Lower lobe of right lung (tissue), 2 donors: ENCODE results near the gene ADGRA1. TPM values are rescaled to one million over a fixed set of nuclear protein-coding genes. Genes with fewer than 3 reads are reported as not detected.

Source experiments
- ATAC-seq, 2 donors: fragments of 200-7000 bp; cut with Tn5 transposase; one replicate each; pipeline ENCODE4 v1.9.1; 2020 to 2022; ENCODE audit warnings: mild to moderate bottlenecking in 2 of 2, moderate library complexity in 2 of 2
- DNase-seq: peaks from one replicate; pipeline ENCODE4 v3.0.0-alpha.2; 2020
- H3K27ac ChIP-seq: fragments of 200-600 bp; one replicate; pipeline ENCODE4 v1.8.0; 2022
- H3K27me3 ChIP-seq: fragments of 200-600 bp; one replicate; pipeline ENCODE4 v1.8.0; 2022; ENCODE audit warnings: low read depth
- H3K36me3 ChIP-seq: fragments of 200-600 bp; one replicate; pipeline ENCODE4 v1.8.0; 2022; ENCODE audit warnings: mild to moderate bottlenecking
- H3K4me1 ChIP-seq: fragments of 200-600 bp; one replicate; pipeline ENCODE4 v1.8.0; 2022
- H3K4me3 ChIP-seq: fragments of 200-600 bp; one replicate; pipeline ENCODE4 v1.8.0; 2022; ENCODE audit warnings: mild to moderate bottlenecking
- H3K9me3 ChIP-seq: fragments of 200-600 bp; one replicate; pipeline ENCODE4 v1.8.0; 2022
- CTCF ChIP-seq: fragments of 200-600 bp; IDR thresholded peaks from one replicate; pipeline ENCODE4 v1.8.0; 2022; ENCODE audit warnings: antibody characterized with exemption, mild to moderate bottlenecking
- intact Hi-C: fragments of 100-400 bp; cut with DNase I; formaldehyde crosslinking; loops from one replicate; pipeline ENCODE4 v1.11.0; 2022
- total RNA-seq: library from RNA; stranded (reverse); fragmentation: NEBNext Ultra II Directional; extraction: Animal tissue kit (Norgen Biotek cat#: 25700); gene quantifications from one replicate; pipeline ENCODE4 v1.2.1, GENCODE V29; 2021
- donor health status: DM: no; HTN: yes; CAD: no; lungs with severe emphysema.

The ADGRA1 gene
- total RNA-seq, 1 donor from 2014 or later: 0.38 TPM

DNA sequence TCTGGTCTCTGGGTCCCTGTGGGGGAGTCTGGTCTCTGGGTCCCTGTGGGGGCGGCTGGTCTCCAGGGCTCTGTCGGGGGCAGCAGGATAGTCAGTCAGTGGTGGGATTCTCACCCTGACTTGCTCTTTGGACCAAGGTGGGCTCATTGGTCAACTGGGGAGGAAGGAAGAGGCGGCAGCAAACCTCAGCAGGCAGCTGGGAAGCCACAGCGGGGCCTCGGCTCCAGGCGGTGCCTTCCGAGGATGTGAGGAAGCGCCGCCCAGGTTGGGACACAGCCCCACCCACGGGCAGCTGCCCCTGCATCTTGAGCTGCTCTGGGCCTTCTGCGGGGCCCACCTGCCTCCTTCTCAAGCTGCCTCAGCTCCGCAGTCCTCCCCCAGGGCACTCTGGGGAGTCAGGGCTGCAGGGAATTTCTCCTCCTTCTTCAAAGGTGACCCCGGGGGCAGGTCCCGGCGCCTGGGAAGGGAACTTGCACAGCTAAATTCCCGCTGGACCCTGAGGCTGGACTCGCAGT is 51.9 kb downstream of the ADGRA1 start:
- peak; percentile 41 for DNase-seq
- Histone ChIP-seq H3K4me3 (no peak overlapping the region), H3K36me3 (no peaks in the 10 kb centered on the region), H3K4me1 (no peaks in the 10 kb centered on the region), H3K9me3 (no peaks in the 10 kb centered on the region), H3K27ac (no peak overlapping the region), H3K27me3 (peaks cover 34% of the 10 kb centered on the region)
- intact Hi-C loops: no loop called here
- ATAC-seq: no peak
- TF ChIP-seq CTCF: no peak

DNA sequence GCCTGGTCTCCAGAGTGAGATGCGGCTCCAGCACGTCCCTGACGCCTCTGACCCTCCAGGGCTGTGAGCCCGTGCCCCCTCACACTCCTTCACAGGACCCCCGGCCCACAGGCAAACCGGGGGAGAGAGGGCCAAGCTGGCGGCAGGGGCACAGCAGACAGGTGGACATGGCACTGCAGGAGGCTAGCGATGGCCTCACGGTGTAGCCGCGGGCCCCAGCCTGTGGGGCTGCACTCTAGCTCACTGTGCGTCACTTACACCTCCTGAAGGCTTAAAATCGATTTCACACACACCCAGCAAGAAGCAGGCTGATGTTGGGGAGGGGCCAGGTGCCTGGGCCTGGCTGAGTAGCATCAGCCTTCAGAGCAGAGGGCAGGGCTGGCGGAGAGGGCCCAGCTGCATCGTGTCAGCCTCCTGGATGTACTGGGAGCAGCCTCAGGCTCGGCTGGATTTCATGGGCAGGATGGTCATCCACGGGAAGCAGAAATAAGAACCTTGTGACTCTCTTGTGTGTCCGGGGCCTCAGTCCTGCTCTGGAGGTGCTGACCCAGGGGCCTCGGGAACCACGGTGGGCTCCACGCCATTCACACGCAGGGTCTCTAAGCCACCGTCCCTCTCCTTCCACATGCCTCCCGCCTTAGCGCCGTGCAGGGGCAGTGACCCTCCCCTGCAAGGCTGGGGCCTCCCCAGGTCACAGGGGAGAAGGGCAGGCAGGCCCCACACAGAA is 52.9 kb downstream of the ADGRA1 start:
- peaks cover 43% of the 10 kb centered on the region for H3K27me3 ChIP-seq
- no peaks in the 10 kb centered on the region for H3K4me1 ChIP-seq
- H3K36me3 ChIP-seq: no peaks in the 10 kb centered on the region
- intact Hi-C loops: no loop called here
- H3K27ac ChIP-seq: no peak overlapping the region
- H3K4me3 ChIP-seq: no peak overlapping the region
- no peak for TF ChIP-seq CTCF
- ATAC-seq (peak in 1 of 2 donors; percentile 33), DNase-seq (peak; percentile 38)
- no peaks in the 10 kb centered on the region for H3K9me3 ChIP-seq

DNA sequence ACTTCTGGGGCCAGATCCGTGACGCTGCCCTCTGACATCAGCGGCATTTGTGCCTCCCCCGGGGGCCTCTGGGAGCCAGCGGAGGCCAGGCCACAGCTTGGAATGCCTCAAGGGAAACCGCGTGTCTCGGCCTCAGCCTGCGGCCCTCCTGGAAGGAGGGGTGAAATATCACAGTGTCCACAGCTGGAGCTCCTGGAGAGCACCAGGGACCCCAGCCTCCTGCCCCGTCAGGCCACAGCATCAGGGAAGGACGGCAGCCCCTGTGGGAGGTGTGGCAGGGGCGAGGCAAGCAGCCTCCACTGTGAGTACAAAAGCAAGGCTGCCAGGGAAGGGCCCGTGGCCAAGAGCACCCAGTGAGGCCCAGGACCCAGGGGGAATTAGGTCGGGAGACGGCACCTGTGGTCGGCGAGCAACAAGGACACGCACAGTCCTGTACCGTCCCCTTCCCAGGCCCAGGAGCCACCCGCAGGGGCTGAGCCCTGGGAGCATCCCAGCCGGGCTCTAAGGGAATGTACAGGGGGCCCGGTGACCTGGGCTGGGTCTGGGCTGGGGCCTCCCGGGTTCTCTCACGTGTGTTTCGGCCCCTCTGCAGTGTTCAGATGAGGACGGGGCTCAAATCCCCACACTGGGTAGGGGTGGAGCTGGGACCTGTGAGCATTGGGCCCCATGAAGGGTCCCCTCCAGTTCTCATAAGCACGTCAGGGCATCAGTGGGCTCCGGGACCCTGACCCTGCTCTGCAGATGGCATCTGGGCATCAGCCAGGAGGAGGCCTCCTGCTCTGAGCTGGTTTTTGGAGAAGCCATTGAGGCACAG is 53.6 kb downstream of the ADGRA1 start:
- no peaks in the 10 kb centered on the region for H3K9me3 ChIP-seq
- no peak for TF ChIP-seq CTCF
- H3K4me3 ChIP-seq: no peak overlapping the region
- intact Hi-C loops: no loop called here
- peaks cover 46% of the 10 kb centered on the region for H3K27me3 ChIP-seq
- ATAC-seq: peak; percentile 16 to 45
- no peaks in the 10 kb centered on the region for H3K36me3 ChIP-seq
- no peaks in the 10 kb centered on the region for H3K4me1 ChIP-seq
- no peak overlapping the region for H3K27ac ChIP-seq
- DNase-seq: peak; percentile 37

GRCh38 chr10:133141958-133142340 is 54.2 kb downstream of the ADGRA1 start:
- H3K9me3 ChIP-seq: no peaks in the 10 kb centered on the region
- no peaks in the 10 kb centered on the region for H3K4me1 ChIP-seq
- H3K4me3 ChIP-seq: no peak overlapping the region
- no peak overlapping the region for H3K27ac ChIP-seq
- peaks cover 46% of the 10 kb centered on the region for H3K27me3 ChIP-seq
- no peak for TF ChIP-seq CTCF
- ATAC-seq (peak; percentile 16 to 36), DNase-seq (peak; percentile 29)
- intact Hi-C loops: no loop called here
- no peaks in the 10 kb centered on the region for H3K36me3 ChIP-seq

GRCh38 chr10:133142523-133143199 is 54.9 kb downstream of the ADGRA1 start:
- H3K27me3 ChIP-seq: peaks cover 49% of the 10 kb centered on the region

More at GRCh38 chr10:133142523-133143199, 54.9 kb downstream of the ADGRA1 start:
- no peak overlapping the region for H3K4me3 ChIP-seq
- no peak for ATAC-seq
- no peak for TF ChIP-seq CTCF
- no peaks in the 10 kb centered on the region for H3K36me3 ChIP-seq
- no peaks in the 10 kb centered on the region for H3K4me1 ChIP-seq
- intact Hi-C loops: no loop called here
- peak; percentile 41 for DNase-seq
- H3K27ac ChIP-seq: no peak overlapping the region
- H3K9me3 ChIP-seq: no peaks in the 10 kb centered on the region
